Heart left ventricle (tissue), 13 donors: ENCODE results near the gene PRPF6.

Experiments
- CTCF ChIP-seq, 12 donors: fragments of 200-600 bp; sonication (generic) in 4 of 12; IDR thresholded peaks; one replicate each; pipeline versions ENCODE4 v1.5.0 to v1.8.0; 2018 to 2022; ENCODE audit warnings: antibody characterized with exemption in 12 of 12, mild to moderate bottlenecking in 5 of 12
- POLR2A ChIP-seq, 2 donors: fragments of 450-650 bp; IDR thresholded peaks; one replicate each; pipeline ENCODE4 v1.6.1; 2017; ENCODE audit warnings: antibody characterized with exemption in 2 of 2, mild to moderate bottlenecking in 2 of 2, moderate library complexity in 2 of 2
- donor health status: ischemic (EF 13 %, LVEDD 7.1; RV severe dilation, severe dysfunction).
- donor health status: DM: no; HTN: yes; CAD: no.
- donor health status: DM: no; HTN: no; CAD: no.
- donor health status: ischemic (EF 25% LVEDD 6.9; RV normal size, moderate dysfunction).
- donor health status: ischemic (EF 25% LVEDD 5.7; RV mildly dilated, moderate dysfunction).
- donor health status: ischemic (EF 35%, LVEDD 5.7; RV mildly dilated, moderate dysfunction).
- donor health status: nonischemic (EF 11% LVEDD 7.7; RV severe dilation, severe dysfunction).
- donor health status: DM: yes; HTN: yes; CAD: no.
- donor health status: PGD.
- donor health status: ischemic (EF 29% LVEDD 5.4; RV normal size, mild dysfunction).
- donor health status: nonischemic (EF 23%, LVEDD 6.1; RV moderate dilation, normal function).

GRCh38 chr20:64068386-64069208 lies 87.7 kb downstream of the PRPF6 start:
- no peak for TF ChIP-seq CTCF (IDR thresholded peaks at IDR 0.05)
- TF ChIP-seq POLR2A (IDR thresholded peaks at IDR 0.05) = no peak
